ENCODE data around the gene GCH1.

DNA sequence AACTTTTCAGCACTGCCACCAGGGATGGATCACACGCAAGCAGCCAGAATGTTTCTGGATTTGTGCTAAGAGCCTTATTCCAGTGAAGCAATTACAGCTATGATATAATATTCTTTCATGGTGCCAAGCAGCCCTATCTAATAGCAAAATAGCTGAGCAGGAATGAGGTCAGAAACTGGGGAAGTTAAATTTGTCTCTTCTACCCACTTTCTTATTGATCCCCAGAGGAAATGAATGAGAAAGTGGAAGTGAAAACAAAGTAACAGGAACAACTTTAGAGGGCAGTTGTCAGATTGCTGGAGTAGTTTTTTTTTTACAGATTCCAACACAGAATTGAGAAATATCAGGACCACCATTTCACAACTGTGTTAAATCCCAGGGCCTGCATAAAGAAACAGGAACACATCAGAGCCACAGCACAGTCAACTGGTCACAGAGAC lies 44.8 kb downstream of the GCH1 start:
- TF ChIP-seq ARNT (IDR thresholded peaks at IDR 0.05) (no peak), SUZ12 (IDR thresholded peaks at IDR 0.05) (no peak), SP1 (IDR thresholded peaks at IDR 0.05) (no peak), NFRKB (IDR thresholded peaks at IDR 0.05) (no peak), LEF1 (IDR thresholded peaks at IDR 0.05; ENCODE audit: borderline replicate concordance) (no peak), HDGF (IDR thresholded peaks at IDR 0.05; ENCODE audit: borderline replicate concordance) (no peak), ELF4 (IDR thresholded peaks at IDR 0.05) (no peak), BHLHE40 (IDR thresholded peaks at IDR 0.05; ENCODE audit: borderline replicate concordance) (no peak), FOXK2 (IDR thresholded peaks at IDR 0.05) (no peak), FOXA1 (IDR thresholded peaks at IDR 0.05) (no peak), ZNF384 (IDR thresholded peaks at IDR 0.05) (no peak), TARDBP (IDR thresholded peaks at IDR 0.05) (no peak)
- TF ChIP-seq, protein P1, sequence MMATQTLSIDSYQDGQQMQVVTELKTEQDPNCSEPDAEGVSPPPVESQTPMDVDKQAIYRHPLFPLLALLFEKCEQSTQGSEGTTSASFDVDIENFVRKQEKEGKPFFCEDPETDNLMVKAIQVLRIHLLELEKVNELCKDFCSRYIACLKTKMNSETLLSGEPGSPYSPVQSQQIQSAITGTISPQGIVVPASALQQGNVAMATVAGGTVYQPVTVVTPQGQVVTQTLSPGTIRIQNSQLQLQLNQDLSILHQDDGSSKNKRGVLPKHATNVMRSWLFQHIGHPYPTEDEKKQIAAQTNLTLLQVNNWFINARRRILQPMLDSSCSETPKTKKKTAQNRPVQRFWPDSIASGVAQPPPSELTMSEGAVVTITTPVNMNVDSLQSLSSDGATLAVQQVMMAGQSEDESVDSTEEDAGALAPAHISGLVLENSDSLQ (IDR thresholded peaks at IDR 0.05): no peak
